A673 (cell line): ENCODE measurements around the gene CFAP157. TPM values are rescaled to one million over a fixed set of nuclear protein-coding genes. Genes with fewer than 3 reads are reported as not detected.

Experiments used
- BruUV-seq: library from RNA; stranded (reverse); fragments of 400-500 nt; replicated peaks from 2 replicates; lab custom pipeline; 2021; lab: Mats Ljungman, UMichigan
- CTCF ChIA-PET: fragments of 300-600 bp; sonication (Branson Sonifier 250); formaldehyde crosslinking; loops from one replicate; lab custom pipeline; 2022; ENCODE audit warnings: antibody characterized with exemption; lab: Charles Lee
- POLR2A ChIA-PET: fragments of 300-600 bp; sonication (Branson Sonifier 250); formaldehyde crosslinking; loops from one replicate; lab custom pipeline; 2022; ENCODE audit warnings: antibody characterized with exemption; ENCODE audit not compliant: low non-redundant PET; lab: Charles Lee
- DNase-seq: peaks from one replicate; pipeline ENCODE4 v3.0.0-alpha.2; 2015; ENCODE audit warnings: low spot score
- H3K27ac ChIP-seq: fragments of 200-600 bp; sonication (generic); 2 replicates; pipeline ENCODE4 v1.5.1; 2016; ENCODE audit warnings: mixed run types, low read depth, mild to moderate bottlenecking, mixed read lengths, antibody characterized with exemption, low read length; ENCODE audit not compliant: poor library complexity, severe bottlenecking
- H3K27me3 ChIP-seq: fragments of 200-600 bp; sonication (generic); replicated peaks from 2 replicates; pipeline ENCODE4 v1.6.1; 2017; ENCODE audit warnings: mixed run types, low read depth, mild to moderate bottlenecking, mixed read lengths, antibody characterized with exemption, low read length; ENCODE audit not compliant: insufficient read depth, poor library complexity
- H3K36me3 ChIP-seq: fragments of 200-600 bp; sonication (generic); 2 replicates; pipeline ENCODE4 v1.6.1; 2016; ENCODE audit warnings: mixed run types, mild to moderate bottlenecking, mixed read lengths, antibody characterized with exemption, low read length; ENCODE audit not compliant: insufficient read depth, poor library complexity, severe bottlenecking
- H3K4me1 ChIP-seq: fragments of 200-600 bp; sonication (generic); 2 replicates; pipeline ENCODE4 v1.6.1; 2017; ENCODE audit warnings: mixed run types, mild to moderate bottlenecking, mixed read lengths, antibody characterized with exemption, low read length; ENCODE audit not compliant: insufficient read depth, poor library complexity, severe bottlenecking
- H3K4me3 ChIP-seq: fragments of 200-600 bp; sonication (generic); 2 replicates; pipeline ENCODE4 v1.5.1; 2016; ENCODE audit warnings: low read depth, mixed run types, mild to moderate bottlenecking, mixed read lengths, low read length; ENCODE audit not compliant: poor library complexity, severe bottlenecking
- H3K9me3 ChIP-seq: fragments of 200-600 bp; sonication (generic); 2 replicates; pipeline ENCODE4 v1.6.1; 2016; ENCODE audit warnings: mixed run types, low read depth, mild to moderate bottlenecking, mixed read lengths, antibody characterized with exemption, low read length; ENCODE audit not compliant: poor library complexity, severe bottlenecking
- CTCF ChIP-seq: fragments of 300-800, 200-600 bp; sonication (generic); conservative IDR thresholded peaks from 2 replicates; pipeline ENCODE4 v1.5.1; 2017; ENCODE audit warnings: low read depth, mild to moderate bottlenecking, antibody characterized with exemption, low read length, moderate library complexity, mixed read lengths
- EZH2 ChIP-seq: fragments of 200-600 bp; sonication (generic); IDR thresholded peaks from 2 replicates; pipeline ENCODE4 v1.6.1; 2017; ENCODE audit warnings: borderline replicate concordance, low read depth, mild to moderate bottlenecking, mixed read lengths, antibody characterized with exemption, low read length; ENCODE audit not compliant: poor library complexity, severe bottlenecking
- intact Hi-C: fragments of 100-400 bp; cut with micrococcal nuclease; formaldehyde crosslinking; loops from one replicate; pipeline ENCODE4 v1.10.0; 2022; ENCODE audit not compliant: unreplicated experiment
- total RNA-seq: library from RNA; stranded (reverse); gene quantifications from 2 replicates; pipeline ENCODE4 v1.2.3, GENCODE V29; 2021

CFAP157 gene
- total RNA-seq, 1 experiment from 2014 or later = not detected

- intact Hi-C loops = no loop called here
- Histone ChIP-seq H3K36me3 (no peaks in the 10 kb centered on the region), H3K27me3 (no peaks in the 10 kb centered on the region), H3K4me1 (no peaks in the 10 kb centered on the region), H3K4me3 (no peak overlapping the region), H3K9me3 (no peaks in the 10 kb centered on the region), H3K27ac (no peak overlapping the region)
- no peak for TF ChIP-seq CTCF
- TF ChIP-seq EZH2 = no peak
- BruUV-seq = no TSS peak
- ChIA-PET POLR2A (no interaction called here), CTCF (no interaction called here)
- no peak for DNase-seq
Measured at GRCh38 chr9:127720031-127720864, 13.5 kb downstream of the CFAP157 start.

- H3K27me3 ChIP-seq = no peaks in the 10 kb centered on the region
- H3K36me3 ChIP-seq = no peaks in the 10 kb centered on the region
- no peaks in the 10 kb centered on the region for H3K9me3 ChIP-seq
- no peaks in the 10 kb centered on the region for H3K4me1 ChIP-seq
- no peak overlapping the region for H3K4me3 ChIP-seq
- ChIA-PET CTCF (no interaction called here), POLR2A (no interaction called here)
- BruUV-seq = no TSS peak
- intact Hi-C loops = no loop called here
- no peak for TF ChIP-seq CTCF
- TF ChIP-seq EZH2 = no peak
- no peak for DNase-seq
- no peak overlapping the region for H3K27ac ChIP-seq
Measured at GRCh38 chr9:127720865-127721227, 14.1 kb downstream of the CFAP157 start.

GRCh38 chr9:127721391-127721821, 14.6 kb downstream of the CFAP157 start:
- no peak overlapping the region for H3K27ac ChIP-seq
- no peaks in the 10 kb centered on the region for H3K9me3 ChIP-seq
- ChIA-PET POLR2A (no interaction called here), CTCF (no interaction called here)
- H3K27me3 ChIP-seq = no peaks in the 10 kb centered on the region
- intact Hi-C loops = no loop called here
- no TSS peak for BruUV-seq
- no peak for DNase-seq
- TF ChIP-seq CTCF (no peak), EZH2 (no peak)
- H3K4me1 ChIP-seq = no peaks in the 10 kb centered on the region
- no peak overlapping the region for H3K4me3 ChIP-seq
- H3K36me3 ChIP-seq = no peaks in the 10 kb centered on the region
